Neuronal stem cell (in vitro differentiated cells): Measurements from ENCODE around the gene ITFG1.

Experiments used
- DNase-seq: peaks from one replicate; pipeline ENCODE4 v3.0.0-alpha.2; 2013; ENCODE audit warnings: low spot score
- H2AFZ ChIP-seq: one replicate; pipeline ENCODE4 v1.6.1; 2013; ENCODE audit warnings: mild to moderate bottlenecking, low read length, inconsistent platforms
- H2AK5ac ChIP-seq: 2 replicates; pipeline ENCODE4 v1.6.1; 2013; ENCODE audit warnings: low read depth, mild to moderate bottlenecking, inconsistent platforms, low read length, moderate library complexity, mixed read lengths
- H2BK120ac ChIP-seq: 2 replicates; pipeline ENCODE4 v1.6.1; 2013; ENCODE audit warnings: low read depth, mild to moderate bottlenecking, inconsistent platforms, low read length, moderate library complexity, mixed read lengths
- H2BK12ac ChIP-seq: one replicate; pipeline ENCODE4 v1.6.1; 2013; ENCODE audit warnings: low read length, inconsistent platforms
- H2BK15ac ChIP-seq: 2 replicates; pipeline ENCODE4 v1.6.1; 2013; ENCODE audit warnings: mild to moderate bottlenecking, low read length, inconsistent platforms, mixed read lengths
- H2BK5ac ChIP-seq: one replicate; pipeline ENCODE4 v1.6.1; 2013; ENCODE audit warnings: inconsistent platforms, mild to moderate bottlenecking, low read length, moderate library complexity
- H3K14ac ChIP-seq: one replicate; pipeline ENCODE4 v1.6.1; 2013; ENCODE audit warnings: low read length, inconsistent platforms
- H3K18ac ChIP-seq: 2 replicates; pipeline ENCODE4 v1.6.1; 2013; ENCODE audit warnings: low read length, inconsistent platforms
- H3K23ac ChIP-seq: 2 replicates; pipeline ENCODE4 v1.6.1; 2013; ENCODE audit warnings: low read depth, mild to moderate bottlenecking, mixed read lengths, low read length, inconsistent platforms; ENCODE audit not compliant: poor library complexity
- H3K27ac ChIP-seq: replicated peaks from 3 replicates; pipeline ENCODE4 v1.5.1; 2013; ENCODE audit warnings: low read length, inconsistent platforms
- H3K27me3 ChIP-seq, 3 experiments: 2 replicates each; pipeline ENCODE4 v1.6.1; 2013; ENCODE audit warnings: low read length in 3 of 3, mild to moderate bottlenecking in 2 of 3, inconsistent platforms in 1 of 3, low read depth in 1 of 3, mixed read lengths in 1 of 3, moderate library complexity in 1 of 3; ENCODE audit not compliant: control insufficient read depth in 3 of 3, insufficient read depth in 3 of 3
- H3K36me3 ChIP-seq, 2 donors: replicated peaks in 1 of 2; 2 replicates each; pipeline ENCODE4 v1.6.1; 2013; ENCODE audit warnings: low read length in 2 of 2; ENCODE audit not compliant: control insufficient read depth in 2 of 2, insufficient read depth in 2 of 2
- H3K4ac ChIP-seq: 2 replicates; pipeline ENCODE4 v1.6.1; 2013; ENCODE audit warnings: inconsistent platforms, mild to moderate bottlenecking, low read length, moderate library complexity
- H3K4me1 ChIP-seq, 2 donors: 1 replicate in 1 of 2; 2 replicates in 1 of 2; pipeline ENCODE4 v1.6.1; 2013; ENCODE audit warnings: low read length in 2 of 2, low read depth in 1 of 2; ENCODE audit not compliant: control insufficient read depth in 2 of 2, insufficient read depth in 1 of 2
- H3K4me2 ChIP-seq: one replicate; pipeline ENCODE4 v1.6.1; 2013; ENCODE audit warnings: mild to moderate bottlenecking, low read length, inconsistent platforms; ENCODE audit not compliant: insufficient read depth, poor library complexity, severe bottlenecking
- H3K4me3 ChIP-seq, 2 donors: 2 replicates each; pipeline ENCODE4 v1.5.1; 2013; ENCODE audit warnings: low read length in 2 of 2, mild to moderate bottlenecking in 2 of 2, inconsistent platforms in 1 of 2, moderate library complexity in 1 of 2
- H3K79me1 ChIP-seq: one replicate; pipeline ENCODE4 v1.6.1; 2013; ENCODE audit warnings: low read depth, mild to moderate bottlenecking, inconsistent platforms, low read length, moderate library complexity
- H3K9ac ChIP-seq: one replicate; pipeline ENCODE4 v1.6.1; 2013; ENCODE audit warnings: mild to moderate bottlenecking, low read depth, low read length, inconsistent platforms; ENCODE audit not compliant: poor library complexity
- H3K9me3 ChIP-seq, 2 donors: replicated peaks in 1 of 2; 2 replicates each; pipeline versions ENCODE3 to v1.6.1; 2013; ENCODE audit warnings: low read length in 2 of 2, mild to moderate bottlenecking in 2 of 2, inconsistent platforms in 1 of 2, low read depth in 1 of 2, mixed read lengths in 1 of 2, moderate library complexity in 1 of 2; ENCODE audit not compliant: control insufficient read depth in 2 of 2, insufficient read depth in 1 of 2
- H4K8ac ChIP-seq: one replicate; pipeline ENCODE4 v1.6.1; 2013; ENCODE audit warnings: low read depth, mild to moderate bottlenecking, inconsistent platforms, low read length, moderate library complexity
- H4K91ac ChIP-seq: one replicate; pipeline ENCODE4 v1.6.1; 2013; ENCODE audit warnings: low read length, low read depth, mild to moderate bottlenecking, inconsistent platforms; ENCODE audit not compliant: poor library complexity
- WGBS, 2 donors: extraction: QIAGEN DNeasy Blood & Tissue Kit; methylation state at CpG; one replicate each; pipeline ENCODE4 v1.1.7; 2013; ENCODE audit warnings: missing lambda C conversion rate in 2 of 2, mixed read lengths in 1 of 2; ENCODE audit not compliant: insufficient read length in 2 of 2, insufficient replicate concordance in 1 of 2; ENCODE audit errors: extremely low coverage in 2 of 2; 5-methylcytosine and 5-hydroxymethylcytosine counted together

ITFG1 gene

DNA sequence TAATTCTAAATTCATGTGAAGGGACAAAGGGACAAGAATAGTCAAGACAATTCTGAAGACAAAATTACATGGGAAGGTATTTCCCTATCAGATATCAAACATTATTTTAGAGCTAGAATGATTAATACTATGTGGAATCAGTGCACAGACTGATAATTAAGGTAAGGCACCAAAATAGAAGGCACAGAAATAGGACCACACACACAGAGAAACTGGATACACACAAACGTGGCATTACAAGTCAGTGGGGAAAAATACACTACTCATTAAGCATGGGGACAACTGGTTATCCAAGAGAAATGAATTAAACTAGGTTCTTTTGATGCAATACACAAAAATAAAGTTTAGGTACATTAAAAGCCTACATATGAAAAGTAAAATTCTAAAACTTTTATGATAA, 184.3 kb downstream of the ITFG1 start:
- Histone ChIP-seq H2AK5ac (no peak overlapping the region), H2BK120ac (no peak overlapping the region), H3K14ac (no peak overlapping the region), H3K4me3 (no peak overlapping the region), H3K36me3 (no peaks in the 10 kb centered on the region), H3K4ac (no peak overlapping the region), H2BK15ac (no peak overlapping the region), H3K9me3 (no peaks in the 10 kb centered on the region), H3K18ac (no peak overlapping the region), H2AFZ (no peak overlapping the region), H3K4me2 (no peak overlapping the region), H3K27ac (no peak overlapping the region), H3K79me1 (no peaks in the 10 kb centered on the region), H3K4me1 (no peaks in the 10 kb centered on the region), H3K27me3 (no peaks in the 10 kb centered on the region), H4K8ac (no peak overlapping the region), H3K23ac (no peak overlapping the region), H3K9ac (no peak overlapping the region), H2BK12ac (no peak overlapping the region), H2BK5ac (no peak overlapping the region), H4K91ac (no peak overlapping the region)
- no CpG with 5 or more reads among the region's 1 CpG for WGBS, 2 donors
- no peak for DNase-seq

DNA sequence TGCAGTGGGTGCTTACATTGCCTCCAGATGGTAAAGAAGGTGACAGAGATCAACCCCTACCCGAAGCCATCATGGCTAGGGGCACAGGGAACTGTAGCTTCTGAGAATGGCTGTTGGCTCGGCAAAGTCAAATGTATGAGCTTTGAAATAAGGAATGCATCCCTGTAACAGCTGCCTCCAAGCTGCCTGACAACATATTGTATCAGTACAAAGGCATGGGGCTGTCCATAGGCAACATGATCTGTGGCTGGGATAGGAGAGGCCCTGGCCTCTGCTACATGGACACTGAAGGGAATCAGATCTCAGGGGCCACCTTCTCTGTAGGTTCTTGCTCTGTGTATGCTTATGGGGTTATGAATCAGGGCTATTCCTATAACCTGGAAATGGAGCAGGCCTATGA, 197.9 kb downstream of the ITFG1 start:
- Histone ChIP-seq H3K9me3 (no peaks in the 10 kb centered on the region), H3K4ac (no peak overlapping the region), H3K36me3 (peaks cover 2 to 14% of the 10 kb centered on the region in 2 donors), H3K4me1 (peaks cover 2% of the 10 kb centered on the region in 2 donors), H2BK15ac (no peak overlapping the region), H4K8ac (no peak overlapping the region), H3K4me3 (no peak overlapping the region), H3K23ac (no peak overlapping the region), H3K27me3 (no peaks in the 10 kb centered on the region), H2AK5ac (no peak overlapping the region), H3K79me1 (no peaks in the 10 kb centered on the region), H2BK5ac (no peak overlapping the region), H2BK12ac (no peak overlapping the region), H3K9ac (no peak overlapping the region), H3K14ac (no peak overlapping the region), H3K4me2 (no peak overlapping the region), H2AFZ (no peak overlapping the region), H4K91ac (no peak overlapping the region), H2BK120ac (no peak overlapping the region), H3K18ac (no peak overlapping the region), H3K27ac (no peak overlapping the region)
- no CpG with 5 or more reads among the region's 2 CpGs for WGBS, 2 donors
- no peak for DNase-seq

DNA sequence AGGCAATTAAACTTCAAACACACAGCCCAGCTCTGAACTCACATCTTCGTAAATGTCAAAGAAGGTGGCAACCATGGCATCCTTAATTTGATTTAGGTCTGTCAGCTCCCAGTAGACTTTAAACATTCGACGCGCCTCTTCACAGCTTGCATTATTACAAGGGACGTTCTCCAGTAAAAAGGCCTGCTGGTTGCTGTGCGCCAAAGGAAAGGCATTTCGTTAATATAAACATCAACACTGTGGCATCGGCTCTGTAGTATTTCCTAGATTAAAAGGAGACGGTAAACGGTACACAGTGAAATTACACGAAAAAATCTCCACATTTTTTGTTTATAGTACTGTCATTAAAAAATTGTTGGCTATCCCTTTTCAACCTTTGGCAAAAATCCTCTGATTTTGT, 200.4 kb downstream of the ITFG1 start:
- Histone ChIP-seq H3K18ac (no peak overlapping the region), H3K9ac (no peak overlapping the region), H3K36me3 (peaks cover 2 to 20% of the 10 kb centered on the region in 2 donors), H3K4me2 (no peak overlapping the region), H2BK5ac (no peak overlapping the region), H4K91ac (no peak overlapping the region), H3K79me1 (no peaks in the 10 kb centered on the region), H2BK12ac (no peak overlapping the region), H3K4me1 (peaks cover 2% of the 10 kb centered on the region in 2 donors), H4K8ac (no peak overlapping the region), H2AFZ (no peak overlapping the region), H3K4me3 (no peak overlapping the region), H3K14ac (no peak overlapping the region), H2BK120ac (no peak overlapping the region), H2AK5ac (no peak overlapping the region), H3K4ac (no peak overlapping the region), H3K27me3 (no peaks in the 10 kb centered on the region), H3K9me3 (no peaks in the 10 kb centered on the region), H3K27ac (no peak overlapping the region), H3K23ac (no peak overlapping the region), H2BK15ac (no peak overlapping the region)
- DNase-seq = no peak
- no CpG with 5 or more reads among the region's 11 CpGs for WGBS, 2 donors

- Histone ChIP-seq H2AFZ (no peak overlapping the region), H3K14ac (no peak overlapping the region), H2AK5ac (no peak overlapping the region), H3K27me3 (no peaks in the 10 kb centered on the region), H2BK15ac (no peak overlapping the region), H3K36me3 (peaks cover 2 to 20% of the 10 kb centered on the region in 2 donors), H3K4me1 (peaks cover 2% of the 10 kb centered on the region in 2 donors), H2BK12ac (no peak overlapping the region), H3K4me2 (no peak overlapping the region), H3K79me1 (no peaks in the 10 kb centered on the region), H4K91ac (no peak overlapping the region), H3K23ac (no peak overlapping the region), H3K9me3 (no peaks in the 10 kb centered on the region), H4K8ac (no peak overlapping the region), H3K9ac (no peak overlapping the region), H3K4me3 (no peak overlapping the region), H3K18ac (no peak overlapping the region), H3K27ac (no peak overlapping the region), H2BK120ac (no peak overlapping the region), H3K4ac (no peak overlapping the region), H2BK5ac (no peak overlapping the region)
- DNase-seq = no peak
- no CpG with 5 or more reads among the region's 2 CpGs for WGBS, 2 donors
Measured at GRCh38 chr16:47258874-47259461, 201.9 kb downstream of the ITFG1 start.
